GM10248 (cell line): ENCODE results near the gene AP3B1.

ENCODE experiments used
- CTCF ChIA-PET: fragments of 300-600 bp; sonication (Branson Sonifier 250); formaldehyde crosslinking; extraction: SDS; loops from one replicate; lab custom pipeline; 2021; ENCODE audit warnings: antibody characterized with exemption; lab: Yijun Ruan, JAX
- POLR2A ChIA-PET: fragments of 350-650 bp; sonication (Branson Sonifier 250); formaldehyde crosslinking; extraction: SDS; loops from one replicate; lab custom pipeline; 2020; ENCODE audit warnings: antibody characterized with exemption; lab: Yijun Ruan, JAX
- DNase-seq: peaks from one replicate; pipeline ENCODE4 v3.0.0; 2012; ENCODE audit errors: extremely low spot score
- CTCF ChIP-seq: IDR thresholded peaks from 2 replicates; pipeline ENCODE4 v1.5.1; 2012; ENCODE audit warnings: mild to moderate bottlenecking, low read depth; ENCODE audit errors: extremely low read depth, missing control alignments, control extremely low read depth

Gene AP3B1

GRCh38 chr5:78275998-78276543, 18.4 kb downstream of the AP3B1 start:
- CTCF ChIA-PET = interaction anchor here (1.8 kb wide), 1 partner anchor 11 kb away, joined by 3 read pairs; no protein-coding TSS in a partner anchor
- DNase-seq = no peak
- POLR2A ChIA-PET = no interaction called here
- no peak for TF ChIP-seq CTCF

GRCh38 chr5:78274540-78275197, 19.8 kb downstream of the AP3B1 start:
- ChIA-PET POLR2A (no interaction called here), CTCF (no interaction called here)
- no peak for TF ChIP-seq CTCF
- DNase-seq = no peak

GRCh38 chr5:78273436-78273835, 21.1 kb downstream of the AP3B1 start:
- no peak for TF ChIP-seq CTCF
- DNase-seq = no peak
- POLR2A ChIA-PET = interaction anchor here (0.6 to 0.7 kb wide), 2 partner anchors 20 to 1536 kb away, joined by 3 to 4 read pairs; no protein-coding TSS in a partner anchor
- CTCF ChIA-PET = interaction anchor here (0.8 kb wide), 2 partner anchors 10 to 69 kb away, joined by 3 read pairs; no protein-coding TSS in a partner anchor

- TF ChIP-seq CTCF = no peak
- CTCF ChIA-PET = interaction anchor here (1.1 to 1.4 kb wide), 2 partner anchors 8 to 12 kb away, joined by 4 read pairs; no protein-coding TSS in a partner anchor
- POLR2A ChIA-PET = no interaction called here
- no peak for DNase-seq
Observed at GRCh38 chr5:78271766-78272165, 22.7 kb downstream of the AP3B1 start.

GRCh38 chr5:78269088-78269703, 25.3 kb downstream of the AP3B1 start:
- DNase-seq = peak; percentile 21
- peak; percentile 27 for TF ChIP-seq CTCF
- POLR2A ChIA-PET = no interaction called here
- CTCF ChIA-PET = interaction anchor here (0.7 to 2.4 kb wide), 8 partner anchors 8 to 494 kb away, joined by 3 to 10 read pairs (median 4); no protein-coding TSS in a partner anchor

- TF ChIP-seq CTCF = no peak
- DNase-seq = no peak
- ChIA-PET POLR2A (no interaction called here), CTCF (interaction anchor here (0.7 to 2.4 kb wide), 9 partner anchors 9 to 493 kb away, joined by 3 to 10 read pairs (median 4); no protein-coding TSS in a partner anchor)
Observed at GRCh38 chr5:78268356-78268755, 26.1 kb downstream of the AP3B1 start.
